Large intestine (tissue), 3 donors: Measurements from ENCODE around the gene PSMD14. TPM values are rescaled to one million over a fixed set of nuclear protein-coding genes. Genes with fewer than 3 reads are reported as not detected.
"Not testable (repeated sequence)": the region's sequence is repeated elsewhere in the genome, so short reads cannot be mapped to it uniquely, and the experiment has no call there.

Experiments used
- DNase-seq, 2 donors: peaks; one replicate each; pipeline versions ENCODE4 v3.0.0 to v3.0.0-alpha.2; 2013
- H3K27ac ChIP-seq: one replicate; pipeline ENCODE4 v1.5.1; 2013; ENCODE audit warnings: low read length
- H3K27me3 ChIP-seq: 2 replicates; pipeline ENCODE4 v1.6.1; 2013; ENCODE audit warnings: low read length; ENCODE audit not compliant: control insufficient read depth, insufficient read depth
- H3K36me3 ChIP-seq: 2 replicates; pipeline ENCODE4 v1.6.1; 2013; ENCODE audit warnings: low read length; ENCODE audit not compliant: control insufficient read depth, insufficient read depth
- H3K4me1 ChIP-seq: one replicate; pipeline ENCODE4 v1.6.1; 2013; ENCODE audit warnings: low read length; ENCODE audit not compliant: control insufficient read depth, insufficient read depth
- H3K4me3 ChIP-seq: one replicate; pipeline ENCODE4 v1.5.1; 2013; ENCODE audit warnings: low read length
- H3K9me3 ChIP-seq: one replicate; pipeline ENCODE4 v1.6.1; 2013; ENCODE audit warnings: mild to moderate bottlenecking, low read depth, low read length, moderate library complexity; ENCODE audit not compliant: control insufficient read depth
- WGBS: methylation state at CpG from one replicate; pipeline ENCODE4 v1.1.5; 2013; ENCODE audit warnings: low lambda C conversion rate; ENCODE audit not compliant: insufficient coverage; 5-methylcytosine and 5-hydroxymethylcytosine counted together
- polyA plus RNA-seq: library from polyadenylated mRNA; unstranded; fragments of 120-200 nt; gene quantifications from one replicate; pipeline ENCODE4 v1.2.1, GENCODE V29; 2013

The PSMD14 gene
- polyA plus RNA-seq, 1 donor = 35.9 TPM

DNA sequence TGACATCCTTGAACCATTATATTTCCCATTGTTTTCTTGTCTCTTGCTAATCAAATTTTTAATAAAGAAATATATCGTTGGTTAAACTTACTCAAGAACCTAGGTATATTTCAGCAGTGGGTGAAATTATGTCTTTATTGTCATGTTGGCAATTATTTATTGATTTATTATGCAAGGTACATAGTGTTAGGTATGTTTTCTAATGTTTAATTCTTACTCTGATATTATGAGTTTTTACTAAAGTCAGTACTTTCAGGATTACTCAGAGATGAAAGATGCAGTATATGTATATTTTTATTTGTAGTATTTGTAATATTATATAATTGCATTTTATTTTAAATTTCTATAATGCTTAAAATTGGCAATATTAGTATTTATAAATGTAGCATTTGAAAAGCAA lies 46.9 kb downstream of the PSMD14 start:
- WGBS = 100% methylated on average over 1 of the region's 1 CpG
- Histone ChIP-seq H3K36me3 (peaks cover 4% of the 10 kb centered on the region), H3K4me3 (no peak overlapping the region), H3K4me1 (peaks cover 3% of the 10 kb centered on the region), H3K9me3 (no peaks in the 10 kb centered on the region), H3K27me3 (no peaks in the 10 kb centered on the region), H3K27ac (no peak overlapping the region)
- no peak for DNase-seq

DNA sequence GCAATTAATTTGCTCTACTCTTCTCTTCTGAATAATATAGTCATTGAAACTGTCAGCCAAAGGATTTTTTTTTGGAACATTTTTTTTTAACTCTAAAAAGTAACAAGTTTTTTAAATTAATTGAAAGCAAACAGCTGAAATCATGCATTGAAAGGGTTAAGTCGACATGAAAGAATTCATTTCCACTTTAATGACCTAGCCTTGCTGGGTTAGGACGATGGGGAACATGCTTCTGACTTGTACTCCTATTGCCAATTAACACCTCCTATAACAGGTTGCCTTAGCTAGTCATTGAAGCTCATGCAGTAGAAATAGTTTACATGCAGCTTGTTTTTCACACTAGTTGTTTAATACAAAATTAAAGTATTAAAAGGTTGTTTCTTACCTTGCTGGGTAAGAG lies 47.8 kb downstream of the PSMD14 start:
- H3K27ac ChIP-seq = no peak overlapping the region
- WGBS = 40% methylated on average over 1 of the region's 2 CpGs
- no peaks in the 10 kb centered on the region for H3K4me1 ChIP-seq
- H3K36me3 ChIP-seq = peaks cover 4% of the 10 kb centered on the region
- no peak for DNase-seq
- H3K27me3 ChIP-seq = no peaks in the 10 kb centered on the region
- H3K4me3 ChIP-seq = no peak overlapping the region
- H3K9me3 ChIP-seq = peaks cover 4% of the 10 kb centered on the region

DNA sequence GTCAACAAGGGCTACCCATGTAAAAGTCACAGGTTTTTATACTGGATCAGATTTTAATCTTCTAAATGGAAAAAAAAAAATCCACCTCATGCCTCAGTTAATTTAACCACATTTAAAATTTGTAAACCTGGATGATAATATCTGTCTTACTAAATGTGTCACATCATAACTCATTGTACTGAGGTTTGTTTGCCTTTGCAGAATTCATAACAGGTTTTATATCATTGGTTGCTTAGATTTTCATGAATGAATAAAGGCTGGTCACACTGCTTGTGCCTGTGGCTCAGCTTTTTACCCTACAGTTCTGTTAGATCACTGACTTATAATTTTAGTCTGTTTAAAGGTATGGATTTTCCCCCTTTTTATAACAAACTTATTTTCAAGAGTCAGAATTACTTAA lies 48.9 kb downstream of the PSMD14 start:
- peaks cover 11% of the 10 kb centered on the region for H3K9me3 ChIP-seq
- H3K27ac ChIP-seq = no peak overlapping the region
- no peaks in the 10 kb centered on the region for H3K27me3 ChIP-seq
- no peaks in the 10 kb centered on the region for H3K4me1 ChIP-seq
- no peak for DNase-seq
- peaks cover 4% of the 10 kb centered on the region for H3K36me3 ChIP-seq
- no peak overlapping the region for H3K4me3 ChIP-seq

DNA sequence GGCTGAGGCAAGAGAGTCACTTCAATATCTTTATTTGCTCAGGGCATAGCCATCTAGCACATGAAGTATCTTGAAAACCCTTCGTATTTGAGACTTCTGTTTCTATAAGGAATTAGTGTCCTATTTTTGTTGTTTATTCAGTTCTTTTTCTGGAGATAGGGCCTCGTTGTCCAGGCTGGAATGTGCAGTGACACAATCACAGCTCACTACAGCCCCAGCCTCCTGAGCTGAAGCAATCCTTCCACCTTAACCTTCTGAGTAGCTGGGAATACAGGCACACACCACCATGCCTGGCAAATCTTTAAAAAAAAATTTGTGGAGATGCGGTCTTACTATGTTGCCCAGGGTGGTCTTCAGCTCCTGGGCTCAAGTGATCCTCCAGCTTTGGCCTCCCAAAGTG lies 50.6 kb downstream of the PSMD14 start:
- Histone ChIP-seq H3K27me3 (no peaks in the 10 kb centered on the region), H3K4me1 (no peaks in the 10 kb centered on the region), H3K36me3 (peaks cover 4% of the 10 kb centered on the region), H3K4me3 (no peak overlapping the region), H3K9me3 (peaks cover 19% of the 10 kb centered on the region), H3K27ac (no peak overlapping the region)
- 83% methylated on average over 1 of the region's 3 CpGs for WGBS
- no peak for DNase-seq

DNA sequence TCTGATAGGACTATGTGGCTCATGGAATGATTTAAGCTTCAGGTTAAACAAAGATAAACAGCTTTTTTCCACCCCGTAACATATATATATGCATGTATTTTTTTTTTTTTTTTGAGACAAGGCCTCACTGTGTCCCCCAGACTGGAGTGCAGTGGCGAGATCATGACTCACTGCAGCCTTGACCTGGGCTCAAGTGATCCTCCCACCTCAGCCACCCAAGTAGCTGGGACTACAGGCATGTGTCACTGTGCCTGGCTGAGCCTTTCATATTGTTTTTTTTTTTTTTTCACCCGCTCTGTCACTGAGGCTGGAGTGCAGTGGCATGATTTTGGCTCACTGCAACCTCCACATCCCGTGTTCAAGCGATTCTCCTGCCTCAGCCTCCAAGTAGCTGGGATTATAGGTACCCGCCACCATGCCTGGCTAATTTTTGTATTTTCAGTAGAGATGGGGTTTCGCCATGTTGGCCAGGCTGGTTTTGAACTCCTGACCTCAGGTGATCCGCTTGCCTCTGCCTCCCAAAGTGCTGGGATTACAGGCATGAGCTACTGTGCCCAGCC lies 52.0 kb downstream of the PSMD14 start:
- WGBS = no CpG with 5 or more reads among the region's 8 CpGs
- peaks cover 19% of the 10 kb centered on the region for H3K9me3 ChIP-seq
- not testable (repeated sequence) for H3K27me3 ChIP-seq, H3K36me3 ChIP-seq, H3K27ac ChIP-seq, DNase-seq, H3K4me1 ChIP-seq, H3K4me3 ChIP-seq

DNA sequence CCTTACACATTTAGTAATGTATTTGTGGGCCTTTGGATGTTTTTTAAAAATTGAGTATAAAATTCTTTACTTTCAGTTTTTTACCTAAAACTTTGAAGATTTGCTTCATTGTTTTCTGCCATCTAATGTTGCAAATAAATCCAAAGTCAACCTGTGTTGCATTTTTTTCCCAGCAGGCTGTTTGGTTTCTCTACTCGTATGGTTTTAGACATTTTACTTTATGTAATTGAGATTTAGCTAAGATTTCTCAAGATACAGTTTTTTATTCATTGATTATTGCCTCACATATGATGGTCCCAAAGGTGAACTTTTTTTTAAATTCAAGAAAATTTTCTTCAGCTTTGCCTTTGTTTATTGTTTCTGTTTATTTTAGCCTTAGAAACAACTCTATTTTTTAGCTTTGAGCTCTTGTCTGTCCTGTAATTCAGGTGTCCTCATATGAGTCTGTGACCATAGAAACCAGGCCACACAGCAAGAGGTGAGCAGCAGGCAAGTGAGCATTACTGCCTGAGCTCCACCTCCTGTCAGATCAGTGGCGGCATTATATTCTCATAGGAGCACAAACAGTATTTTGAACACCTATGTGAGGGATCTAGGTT lies 54.4 kb downstream of the PSMD14 start:
- Histone ChIP-seq H3K27ac (no peak overlapping the region), H3K9me3 (peaks cover 19% of the 10 kb centered on the region), H3K4me3 (no peak overlapping the region), H3K36me3 (peaks cover 5% of the 10 kb centered on the region), H3K27me3 (no peaks in the 10 kb centered on the region), H3K4me1 (no peaks in the 10 kb centered on the region)
- no peak for DNase-seq
- 83% methylated on average over 1 of the region's 2 CpGs for WGBS

DNA sequence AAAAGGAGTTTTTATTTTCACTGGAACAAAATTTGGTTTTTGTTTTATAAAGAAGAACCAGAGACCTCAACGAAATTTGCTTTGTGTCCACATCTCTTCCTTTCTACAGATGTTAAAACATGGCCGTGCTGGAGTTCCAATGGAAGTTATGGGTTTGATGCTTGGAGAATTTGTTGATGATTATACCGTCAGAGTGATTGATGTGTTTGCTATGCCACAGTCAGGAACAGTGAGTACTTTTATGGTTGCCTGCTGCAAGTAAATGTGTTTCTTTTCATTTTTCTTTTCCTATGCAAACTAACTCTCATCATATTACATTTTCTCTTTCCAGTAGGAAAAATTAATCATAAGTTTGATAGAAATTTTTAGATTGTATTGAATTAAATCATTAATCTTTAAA lies 59.5 kb downstream of the PSMD14 start:
- peaks cover 7% of the 10 kb centered on the region for H3K36me3 ChIP-seq
- no peak overlapping the region for H3K27ac ChIP-seq
- H3K9me3 ChIP-seq = peaks cover 5% of the 10 kb centered on the region
- no peaks in the 10 kb centered on the region for H3K27me3 ChIP-seq
- H3K4me3 ChIP-seq = no peak overlapping the region
- DNase-seq = no peak
- 100% methylated on average over 1 of the region's 3 CpGs for WGBS
- H3K4me1 ChIP-seq = no peaks in the 10 kb centered on the region

DNA sequence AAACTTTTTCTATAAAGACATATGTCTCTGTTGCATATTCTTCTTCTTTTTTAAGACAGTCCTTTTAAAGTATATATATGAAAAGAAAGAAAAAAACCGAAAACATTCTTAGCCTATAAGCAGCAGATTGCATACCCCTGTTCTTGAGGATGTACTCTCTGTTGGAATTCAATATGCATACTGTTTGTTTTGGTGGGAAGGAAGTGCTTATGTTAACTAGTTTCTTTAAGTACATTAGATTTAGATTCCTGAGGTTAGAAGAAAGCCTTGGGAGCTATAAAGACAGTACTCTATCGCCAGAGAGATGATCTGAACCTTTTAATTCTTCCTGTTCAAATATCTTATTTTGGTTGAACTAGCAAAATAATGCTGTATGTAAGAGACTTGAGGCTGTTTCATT lies 61.1 kb downstream of the PSMD14 start:
- Histone ChIP-seq H3K27me3 (no peaks in the 10 kb centered on the region), H3K4me3 (no peak overlapping the region), H3K9me3 (no peaks in the 10 kb centered on the region), H3K36me3 (peaks cover 7% of the 10 kb centered on the region), H3K4me1 (no peaks in the 10 kb centered on the region), H3K27ac (no peak overlapping the region)
- WGBS = no CpG with 5 or more reads among the region's 2 CpGs
- no peak for DNase-seq

DNA sequence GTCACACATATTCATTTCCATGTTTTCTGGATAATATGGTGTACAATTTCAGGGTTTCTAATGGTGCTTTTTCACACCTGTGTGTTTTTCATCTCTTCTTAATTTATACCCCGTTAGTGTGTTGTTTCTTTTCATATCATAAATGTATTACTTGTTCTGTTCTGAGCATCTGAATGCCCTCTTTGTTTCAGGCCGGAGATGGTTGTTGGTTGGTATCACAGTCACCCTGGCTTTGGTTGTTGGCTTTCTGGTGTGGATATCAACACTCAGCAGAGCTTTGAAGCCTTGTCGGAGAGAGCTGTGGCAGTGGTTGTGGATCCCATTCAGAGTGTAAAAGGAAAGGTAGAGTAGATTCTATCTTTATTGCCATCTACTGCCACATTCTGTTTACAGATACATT lies 62.8 kb downstream of the PSMD14 start:
- Histone ChIP-seq H3K27ac (no peak overlapping the region), H3K36me3 (peaks cover 7% of the 10 kb centered on the region), H3K9me3 (no peaks in the 10 kb centered on the region), H3K4me3 (no peak overlapping the region), H3K27me3 (no peaks in the 10 kb centered on the region), H3K4me1 (no peaks in the 10 kb centered on the region)
- no CpG with 5 or more reads among the region's 3 CpGs for WGBS
- no peak for DNase-seq

DNA sequence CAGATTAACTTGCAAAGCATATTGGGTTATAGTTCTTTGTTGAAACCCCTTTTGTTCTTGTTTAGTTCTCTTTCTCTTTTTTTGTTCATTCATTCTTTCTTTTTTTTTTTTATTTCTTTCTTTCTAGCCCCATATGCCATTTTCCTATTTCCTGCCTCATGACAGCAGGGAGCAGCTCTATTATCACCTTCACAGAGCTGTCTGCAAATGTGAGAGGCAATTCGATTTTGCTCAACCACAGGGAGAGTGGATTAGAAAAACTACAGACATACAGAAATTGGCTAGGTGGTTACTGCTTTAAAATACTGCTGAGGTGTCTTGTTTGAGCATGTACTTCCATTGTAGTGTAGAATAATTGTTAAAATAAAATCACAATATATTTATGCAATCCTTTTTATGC lies 63.6 kb downstream of the PSMD14 start:
- Histone ChIP-seq H3K27ac (no peak overlapping the region), H3K9me3 (no peaks in the 10 kb centered on the region), H3K4me1 (no peaks in the 10 kb centered on the region), H3K4me3 (no peak overlapping the region), H3K36me3 (peaks cover 7% of the 10 kb centered on the region), H3K27me3 (no peaks in the 10 kb centered on the region)
- no peak for DNase-seq
- no CpG with 5 or more reads among the region's 1 CpG for WGBS

DNA sequence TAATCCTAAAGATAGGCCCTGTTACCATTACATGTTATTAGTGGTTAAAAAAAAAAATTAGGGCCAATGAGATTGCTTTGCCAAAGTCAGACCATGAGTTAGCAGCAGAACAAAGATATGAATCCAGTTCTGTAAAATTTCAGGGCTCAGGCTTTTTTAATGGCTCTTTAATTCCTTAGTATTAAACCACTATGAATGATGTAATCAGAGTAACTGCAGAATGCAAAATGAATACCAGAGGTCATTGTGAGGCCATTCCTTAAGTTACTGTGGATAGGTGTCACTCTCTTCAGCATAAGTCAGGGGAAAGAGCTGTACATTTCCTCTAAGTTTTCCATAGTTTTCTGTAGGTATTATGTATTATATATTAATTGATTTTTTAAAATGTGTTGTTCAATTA lies 65.7 kb downstream of the PSMD14 start:
- H3K27ac ChIP-seq = no peak overlapping the region
- H3K4me1 ChIP-seq = no peaks in the 10 kb centered on the region
- no peaks in the 10 kb centered on the region for H3K9me3 ChIP-seq
- peaks cover 5% of the 10 kb centered on the region for H3K36me3 ChIP-seq
- H3K27me3 ChIP-seq = no peaks in the 10 kb centered on the region
- no peak for DNase-seq
- H3K4me3 ChIP-seq = no peak overlapping the region
